Activated T-helper 1 cell treated with anti-CD3 and anti-CD28 coated beads, Interleukin-12 subunit alpha, Interleukin-12 subunit beta, Interleukin-2, Interleukin-4 antibody, amounts not matched to agents 30 ng/mL and 10 ng/mL and 1 ng/mL, durations not matched to agents 14 hours and 24 hours and 36 hours (primary cell): Measurements from ENCODE around the gene SURF4. TPM values are rescaled to one million over a fixed set of nuclear protein-coding genes. Genes with fewer than 3 reads are reported as not detected.
A peak's percentile ranks its signal among the peaks of the same experiment; 100 is the strongest.

Source experiments
- DNase-seq: peaks from one replicate; pipeline ENCODE4 v3.0.0; 2021; ENCODE audit warnings: low spot score
- H3K27ac Mint-ChIP-seq: one replicate; pipeline ENCODE4 v1.8.0; 2021; ENCODE audit warnings: mild to moderate bottlenecking, mixed read lengths
- H3K27me3 Mint-ChIP-seq: one replicate; pipeline ENCODE4 v1.8.0; 2022; ENCODE audit warnings: mild to moderate bottlenecking, moderate library complexity, mixed read lengths; ENCODE audit not compliant: insufficient read depth
- H3K36me3 Mint-ChIP-seq: one replicate; pipeline ENCODE4 v1.8.0; 2021; ENCODE audit warnings: low read depth, mixed read lengths
- H3K4me1 Mint-ChIP-seq: one replicate; pipeline ENCODE4 v1.8.0; 2021; ENCODE audit warnings: low read depth, mixed read lengths
- H3K4me3 Mint-ChIP-seq: one replicate; pipeline ENCODE4 v1.8.0; 2021; ENCODE audit warnings: mild to moderate bottlenecking, moderate library complexity, mixed read lengths
- H3K9me3 Mint-ChIP-seq: one replicate; pipeline ENCODE4 v1.8.0; 2021; ENCODE audit warnings: mixed read lengths
- intact Hi-C: fragments of 100-400 bp; cut with micrococcal nuclease; formaldehyde crosslinking; loops from one replicate; pipeline ENCODE4 v1.15.1; 2024
- total RNA-seq: library from RNA; stranded (reverse); gene quantifications from 2 replicates; pipeline ENCODE4 v1.2.3, GENCODE V29; 2022

SURF4 gene
- total RNA-seq, 1 donor from 2014 or later = 236 TPM

- intact Hi-C loops = no loop called here
- no peaks in the 10 kb centered on the region for H3K9me3 Mint-ChIP-seq
- H3K27me3 Mint-ChIP-seq = no peaks in the 10 kb centered on the region
- H3K36me3 Mint-ChIP-seq = peaks cover 54% of the 10 kb centered on the region
- H3K4me3 Mint-ChIP-seq = no peak overlapping the region
- H3K27ac Mint-ChIP-seq = peak overlapping the region; percentile 12
- DNase-seq = no peak
- peaks cover 46% of the 10 kb centered on the region for H3K4me1 Mint-ChIP-seq
These were observed 8.6 kb downstream of the SURF4 start for GRCh38 chr9:133367221-133367620.

GRCh38 chr9:133366435-133366834 is 9.4 kb downstream of the SURF4 start:
- no peaks in the 10 kb centered on the region for H3K27me3 Mint-ChIP-seq
- no peak for DNase-seq
- H3K27ac Mint-ChIP-seq = no peak overlapping the region
- peaks cover 59% of the 10 kb centered on the region for H3K36me3 Mint-ChIP-seq
- H3K4me1 Mint-ChIP-seq = peaks cover 45% of the 10 kb centered on the region
- no peaks in the 10 kb centered on the region for H3K9me3 Mint-ChIP-seq
- intact Hi-C loops = no loop called here
- no peak overlapping the region for H3K4me3 Mint-ChIP-seq

- Mint-ChIP-seq H3K36me3 (peaks cover 47% of the 10 kb centered on the region), H3K9me3 (no peaks in the 10 kb centered on the region), H3K4me3 (no peak overlapping the region), H3K27me3 (no peaks in the 10 kb centered on the region), H3K27ac (peak overlapping the region; percentile 63), H3K4me1 (peaks cover 37% of the 10 kb centered on the region)
- DNase-seq = no peak
- intact Hi-C loops = no loop called here
These were observed 13.4 kb downstream of the SURF4 start for GRCh38 chr9:133362359-133363044.

GRCh38 chr9:133361507-133362092 is 14.3 kb downstream of the SURF4 start:
- Mint-ChIP-seq H3K9me3 (no peaks in the 10 kb centered on the region), H3K36me3 (peaks cover 43% of the 10 kb centered on the region)

GRCh38 chr9:133360400-133361393 is 15.2 kb downstream of the SURF4 start:
- Mint-ChIP-seq H3K36me3 (peaks cover 40% of the 10 kb centered on the region), H3K4me1 (peaks cover 35% of the 10 kb centered on the region), H3K4me3 (no peak overlapping the region), H3K27ac (peak overlapping the region; percentile 84), H3K9me3 (no peaks in the 10 kb centered on the region), H3K27me3 (no peaks in the 10 kb centered on the region)
- no peak for DNase-seq
- intact Hi-C loops = no loop called here

More at GRCh38 chr9:133361507-133362092, 14.3 kb downstream of the SURF4 start:
- H3K27me3 Mint-ChIP-seq = no peaks in the 10 kb centered on the region
- H3K4me1 Mint-ChIP-seq = peaks cover 40% of the 10 kb centered on the region
- intact Hi-C loops = no loop called here
- H3K27ac Mint-ChIP-seq = peak overlapping the region; percentile 84
- DNase-seq = no peak
- H3K4me3 Mint-ChIP-seq = no peak overlapping the region

- H3K4me1 Mint-ChIP-seq = peaks cover 41% of the 10 kb centered on the region
- no peak overlapping the region for H3K27ac Mint-ChIP-seq
- peaks cover 36% of the 10 kb centered on the region for H3K36me3 Mint-ChIP-seq
- no peaks in the 10 kb centered on the region for H3K9me3 Mint-ChIP-seq
- H3K4me3 Mint-ChIP-seq = peak overlapping the region; percentile 31
- intact Hi-C loops = no loop called here
- H3K27me3 Mint-ChIP-seq = no peaks in the 10 kb centered on the region
- no peak for DNase-seq
These were observed 16.3 kb downstream of the SURF4 start for GRCh38 chr9:133359399-133360175.

- no peak for DNase-seq
- peak overlapping the region; percentile 83 for H3K4me3 Mint-ChIP-seq
- H3K27me3 Mint-ChIP-seq = no peaks in the 10 kb centered on the region
- H3K9me3 Mint-ChIP-seq = no peaks in the 10 kb centered on the region
- H3K36me3 Mint-ChIP-seq = peaks cover 30% of the 10 kb centered on the region
- peak overlapping the region; percentile 40 for H3K27ac Mint-ChIP-seq
- intact Hi-C loops = no loop called here
- peaks cover 43% of the 10 kb centered on the region for H3K4me1 Mint-ChIP-seq
These were observed 18.2 kb downstream of the SURF4 start for GRCh38 chr9:133357656-133358055.

- no peaks in the 10 kb centered on the region for H3K9me3 Mint-ChIP-seq
- peak; percentile 88 for DNase-seq
- H3K36me3 Mint-ChIP-seq = peaks cover 33% of the 10 kb centered on the region
- no peaks in the 10 kb centered on the region for H3K27me3 Mint-ChIP-seq
- intact Hi-C loops = loop anchor here (1.0 kb wide), 3 partner anchors 8 to 62 kb away; partner anchors contain the start of genes MED22, REXO4 and RPL7A
- peak within 1 kb of the TSS; percentile 79 for H3K27ac Mint-ChIP-seq
- H3K4me1 Mint-ChIP-seq = peaks cover 37% of the 10 kb centered on the region
- H3K4me3 Mint-ChIP-seq = peak within 1 kb of the TSS; percentile 90
These were observed 19.3 kb downstream of the SURF4 start, which contains the start of the genes SURF1 and SURF2 for GRCh38 chr9:133356391-133357091. Gene SURF1, minus strand, starts transcription at chr9:133356487. Its CDS starts 34 bp downstream, at chr9:133356453. Gene SURF2, plus strand, starts transcription at chr9:133356550. Its CDS starts 43 bp downstream, at chr9:133356593.

GRCh38 chr9:133355881-133356357 is 19.9 kb downstream of the SURF4 start:
- Mint-ChIP-seq H3K4me3 (peak overlapping the region; percentile 90), H3K4me1 (peaks cover 31% of the 10 kb centered on the region), H3K36me3 (peaks cover 33% of the 10 kb centered on the region), H3K9me3 (no peaks in the 10 kb centered on the region), H3K27me3 (no peaks in the 10 kb centered on the region), H3K27ac (peak overlapping the region; percentile 79)
- DNase-seq = no peak
- intact Hi-C loops = loop anchor here (1.0 kb wide), 3 partner anchors 8 to 62 kb away; partner anchors contain the start of genes MED22, REXO4 and RPL7A

GRCh38 chr9:133354766-133355165 is 21.1 kb downstream of the SURF4 start:
- intact Hi-C loops = no loop called here
- peaks cover 37% of the 10 kb centered on the region for H3K4me1 Mint-ChIP-seq
- no peak for DNase-seq
- H3K9me3 Mint-ChIP-seq = no peaks in the 10 kb centered on the region
- H3K27me3 Mint-ChIP-seq = no peaks in the 10 kb centered on the region
- peak overlapping the region; percentile 90 for H3K4me3 Mint-ChIP-seq
- H3K27ac Mint-ChIP-seq = no peak overlapping the region
- H3K36me3 Mint-ChIP-seq = peaks cover 42% of the 10 kb centered on the region

GRCh38 chr9:133353548-133353947 is 22.3 kb downstream of the SURF4 start:
- peaks cover 42% of the 10 kb centered on the region for H3K4me1 Mint-ChIP-seq
- H3K27me3 Mint-ChIP-seq = no peaks in the 10 kb centered on the region
- H3K4me3 Mint-ChIP-seq = no peak overlapping the region
- peak overlapping the region; percentile 35 for H3K27ac Mint-ChIP-seq
- H3K9me3 Mint-ChIP-seq = no peaks in the 10 kb centered on the region
- DNase-seq = no peak
- intact Hi-C loops = no loop called here
- peaks cover 51% of the 10 kb centered on the region for H3K36me3 Mint-ChIP-seq
